GM23338 (cell line): ENCODE results near the gene CD226. TPM values are rescaled to one million over a fixed set of nuclear protein-coding genes. Genes with fewer than 3 reads are reported as not detected.

Experiments
- ATAC-seq: fragments of 200-7000 bp; cut with Tn5 transposase; 3 replicates; pipeline ENCODE4 v1.9.1; 2020
- DNase-seq: peaks from one replicate; pipeline ENCODE4 v3.0.0-alpha.2; 2015; ENCODE audit warnings: low spot score
- H2AFZ ChIP-seq: fragments of 200-600 bp; sonication (generic); 2 replicates; pipeline ENCODE4 v1.8.0; 2016; ENCODE audit warnings: antibody characterized with exemption, mild to moderate bottlenecking, moderate library complexity
- H3F3A ChIP-seq: fragments of 200-600 bp; sonication (generic); replicated peaks from 2 replicates; pipeline ENCODE4 v1.8.0; 2017; ENCODE audit warnings: antibody characterized with exemption, mixed run types, low read depth
- H3K27ac ChIP-seq: fragments of 200-600 bp; sonication (generic); 2 replicates; pipeline ENCODE4 v1.6.1; 2016; ENCODE audit warnings: low read depth
- H3K27me3 ChIP-seq: fragments of 200-600 bp; sonication (generic); 2 replicates; pipeline ENCODE4 v1.8.0; 2016; ENCODE audit warnings: mild to moderate bottlenecking, mixed run types, moderate library complexity; ENCODE audit not compliant: insufficient read depth
- H3K36me3 ChIP-seq: fragments of 200-600 bp; sonication (generic); 2 replicates; pipeline ENCODE4 v1.8.0; 2016; ENCODE audit warnings: mild to moderate bottlenecking; ENCODE audit not compliant: insufficient read depth
- H3K4me1 ChIP-seq: fragments of 200-600 bp; sonication (generic); 2 replicates; pipeline ENCODE4 v1.8.0; 2016; ENCODE audit warnings: mild to moderate bottlenecking, moderate library complexity; ENCODE audit not compliant: insufficient read depth
- H3K4me2 ChIP-seq: fragments of 200-600 bp; sonication (generic); 2 replicates; pipeline ENCODE4 v1.7.1; 2017; ENCODE audit warnings: mixed run types
- H3K4me3 ChIP-seq: fragments of 200-600 bp; sonication (generic); 2 replicates; pipeline ENCODE4 v1.6.1; 2016; ENCODE audit warnings: mixed run types
- H3K79me2 ChIP-seq: fragments of 200-600 bp; sonication (generic); replicated peaks from 2 replicates; pipeline ENCODE4 v1.8.0; 2017; ENCODE audit warnings: mild to moderate bottlenecking; ENCODE audit not compliant: insufficient read depth
- H3K9me2 ChIP-seq: fragments of 200-600 bp; sonication (generic); 2 replicates; pipeline ENCODE4 v1.8.0; 2017; ENCODE audit not compliant: insufficient read depth
- H4K20me1 ChIP-seq: fragments of 200-600 bp; sonication (generic); replicated peaks from 2 replicates; pipeline ENCODE4 v1.8.0; 2017; ENCODE audit warnings: mild to moderate bottlenecking; ENCODE audit not compliant: insufficient read depth
- H3K27ac Mint-ChIP-seq: 2 replicates; pipeline ENCODE4 v1.8.0; 2020; ENCODE audit warnings: inconsistent platforms, mild to moderate bottlenecking, moderate library complexity, mixed read lengths
- H3K27me3 Mint-ChIP-seq: 3 replicates; pipeline ENCODE4 v1.8.0; 2022; ENCODE audit warnings: low read depth, mild to moderate bottlenecking, moderate library complexity, mixed read lengths, inconsistent platforms; ENCODE audit not compliant: insufficient read depth, poor library complexity
- H3K36me3 Mint-ChIP-seq: 3 replicates; pipeline ENCODE4 v1.8.0; 2021; ENCODE audit warnings: low read depth, mild to moderate bottlenecking, inconsistent platforms, moderate library complexity, mixed read lengths
- H3K4me1 Mint-ChIP-seq: 3 replicates; pipeline ENCODE4 v1.8.0; 2020; ENCODE audit warnings: mild to moderate bottlenecking, inconsistent platforms, mixed read lengths
- H3K4me3 Mint-ChIP-seq: 3 replicates; pipeline ENCODE4 v1.8.0; 2021; ENCODE audit warnings: moderate library complexity, mild to moderate bottlenecking, inconsistent platforms, mixed read lengths
- H3K9me3 Mint-ChIP-seq: 3 replicates; pipeline ENCODE4 v1.8.0; 2020; ENCODE audit warnings: moderate library complexity, mild to moderate bottlenecking, inconsistent platforms, mixed read lengths
- EZH2 ChIP-seq: fragments of 200-600 bp; sonication (generic); IDR thresholded peaks from one replicate; pipeline ENCODE4 v1.8.0; 2017; ENCODE audit warnings: antibody characterized with exemption, mild to moderate bottlenecking, low read depth; ENCODE audit not compliant: unreplicated experiment
- EZH2phosphoT487 ChIP-seq: fragments of 200-600 bp; sonication (generic); IDR thresholded peaks from one replicate; pipeline ENCODE4 v1.8.1; 2018; ENCODE audit warnings: antibody characterized with exemption; ENCODE audit not compliant: unreplicated experiment
- JUNB ChIP-seq: IDR thresholded peaks from one replicate; pipeline ENCODE4 v1.6.1; 2016; ENCODE audit warnings: antibody characterized with exemption; ENCODE audit not compliant: unreplicated experiment
- POLR2AphosphoS5 ChIP-seq: IDR thresholded peaks from 2 replicates; pipeline ENCODE4 v1.6.1; 2016; ENCODE audit warnings: antibody characterized with exemption, low read depth
- STAT1 ChIP-seq: IDR thresholded peaks from one replicate; pipeline ENCODE4 v1.6.1; 2016; ENCODE audit warnings: antibody characterized with exemption; ENCODE audit not compliant: unreplicated experiment
- polyA plus RNA-seq: library from polyadenylated mRNA; unstranded; fragments of >200 nt; fragmentation: Nextera tagmentation; extraction: Ambion mirVana; gene quantifications from 2 replicates; pipeline ENCODE4 v1.2.1, GENCODE V29; 2016
- total RNA-seq: library from RNA; depleted of rRNA; stranded (reverse); fragments of >200 nt; shearing (Covaris generic); gene quantifications from 2 replicates; pipeline ENCODE4 v1.2.3, GENCODE V29; 2014
- TF ChIP-seq, protein P1 (sequence below): IDR thresholded peaks from one replicate; pipeline ENCODE4 v1.6.1; 2018; ENCODE audit warnings: antibody characterized with exemption; ENCODE audit not compliant: unreplicated experiment
- TF ChIP-seq, protein P2 (sequence below): fragments of 250-450 bp; sonication (Bioruptor Pico); IDR thresholded peaks from 2 replicates; pipeline ENCODE4 v1.5.0; 2020; ENCODE audit warnings: mild to moderate bottlenecking, moderate library complexity

Gene CD226
- total and polyA plus RNA-seq, 2 experiments from 2014 or later, result not detected

DNA sequence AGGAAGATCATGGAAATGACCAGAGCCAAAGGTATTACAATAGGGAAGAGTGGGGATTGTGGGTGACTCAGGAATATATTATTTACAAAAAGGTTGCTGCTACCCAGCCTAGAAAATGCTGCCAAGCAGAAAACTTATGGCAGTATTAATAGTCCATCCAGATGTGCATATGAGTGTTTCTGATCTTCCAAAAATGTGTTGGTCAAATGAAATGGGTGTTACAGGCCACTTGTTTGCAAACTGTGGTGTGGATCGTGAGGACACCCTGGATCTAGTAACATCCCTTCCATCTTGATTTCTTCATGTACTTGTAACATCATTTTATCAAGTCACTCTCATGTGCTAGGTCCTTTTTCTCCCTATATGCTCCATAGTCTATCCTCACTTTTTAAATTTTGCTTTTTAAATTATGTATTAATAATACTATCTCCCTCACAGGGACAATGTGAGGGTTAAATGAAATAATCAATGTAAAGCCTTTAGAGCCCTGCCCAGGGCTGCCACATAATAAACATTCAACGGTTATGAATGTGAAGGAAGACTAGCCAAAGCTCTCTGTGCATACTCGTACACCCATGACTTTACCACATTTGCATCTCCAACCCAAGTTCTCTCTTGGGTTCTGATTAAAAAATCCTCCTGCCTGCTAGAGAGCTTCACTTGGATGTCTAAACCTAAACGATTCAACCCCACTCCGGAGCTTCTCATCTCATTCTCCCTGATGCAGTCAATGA, 18.5 kb downstream of the CD226 start:
- no peak for TF ChIP-seq EZH2phosphoT487
- TF ChIP-seq, protein P1, sequence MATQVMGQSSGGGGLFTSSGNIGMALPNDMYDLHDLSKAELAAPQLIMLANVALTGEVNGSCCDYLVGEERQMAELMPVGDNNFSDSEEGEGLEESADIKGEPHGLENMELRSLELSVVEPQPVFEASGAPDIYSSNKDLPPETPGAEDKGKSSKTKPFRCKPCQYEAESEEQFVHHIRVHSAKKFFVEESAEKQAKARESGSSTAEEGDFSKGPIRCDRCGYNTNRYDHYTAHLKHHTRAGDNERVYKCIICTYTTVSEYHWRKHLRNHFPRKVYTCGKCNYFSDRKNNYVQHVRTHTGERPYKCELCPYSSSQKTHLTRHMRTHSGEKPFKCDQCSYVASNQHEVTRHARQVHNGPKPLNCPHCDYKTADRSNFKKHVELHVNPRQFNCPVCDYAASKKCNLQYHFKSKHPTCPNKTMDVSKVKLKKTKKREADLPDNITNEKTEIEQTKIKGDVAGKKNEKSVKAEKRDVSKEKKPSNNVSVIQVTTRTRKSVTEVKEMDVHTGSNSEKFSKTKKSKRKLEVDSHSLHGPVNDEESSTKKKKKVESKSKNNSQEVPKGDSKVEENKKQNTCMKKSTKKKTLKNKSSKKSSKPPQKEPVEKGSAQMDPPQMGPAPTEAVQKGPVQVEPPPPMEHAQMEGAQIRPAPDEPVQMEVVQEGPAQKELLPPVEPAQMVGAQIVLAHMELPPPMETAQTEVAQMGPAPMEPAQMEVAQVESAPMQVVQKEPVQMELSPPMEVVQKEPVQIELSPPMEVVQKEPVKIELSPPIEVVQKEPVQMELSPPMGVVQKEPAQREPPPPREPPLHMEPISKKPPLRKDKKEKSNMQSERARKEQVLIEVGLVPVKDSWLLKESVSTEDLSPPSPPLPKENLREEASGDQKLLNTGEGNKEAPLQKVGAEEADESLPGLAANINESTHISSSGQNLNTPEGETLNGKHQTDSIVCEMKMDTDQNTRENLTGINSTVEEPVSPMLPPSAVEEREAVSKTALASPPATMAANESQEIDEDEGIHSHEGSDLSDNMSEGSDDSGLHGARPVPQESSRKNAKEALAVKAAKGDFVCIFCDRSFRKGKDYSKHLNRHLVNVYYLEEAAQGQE, result no peak
- no peak for TF ChIP-seq STAT1
- no peak for TF ChIP-seq JUNB
- TF ChIP-seq POLR2AphosphoS5, result no peak

DNA sequence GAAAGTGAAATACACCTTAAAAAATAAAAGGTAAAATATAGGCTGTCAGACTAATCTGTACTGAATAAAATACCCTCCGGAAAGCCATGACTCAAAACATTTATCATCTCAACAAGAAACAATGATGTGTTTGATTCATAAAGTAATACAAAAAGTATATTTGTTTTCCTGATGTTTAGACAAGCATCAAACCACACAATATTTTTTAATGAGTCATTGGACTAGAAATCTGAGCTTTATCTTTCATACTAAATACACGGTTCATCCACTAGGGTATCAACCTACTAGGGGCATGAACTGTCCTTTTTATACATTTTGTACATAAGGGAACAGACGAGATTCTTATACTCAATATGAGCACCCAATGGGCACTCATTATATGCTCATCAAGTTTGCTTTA, 31.3 kb downstream of the CD226 start:
- H3K36me3 ChIP-seq, result no peaks in the 10 kb centered on the region
- ATAC-seq, result no peak
- TF ChIP-seq EZH2phosphoT487 (no peak), EZH2 (no peak), STAT1 (no peak)
- TF ChIP-seq, protein P2, sequence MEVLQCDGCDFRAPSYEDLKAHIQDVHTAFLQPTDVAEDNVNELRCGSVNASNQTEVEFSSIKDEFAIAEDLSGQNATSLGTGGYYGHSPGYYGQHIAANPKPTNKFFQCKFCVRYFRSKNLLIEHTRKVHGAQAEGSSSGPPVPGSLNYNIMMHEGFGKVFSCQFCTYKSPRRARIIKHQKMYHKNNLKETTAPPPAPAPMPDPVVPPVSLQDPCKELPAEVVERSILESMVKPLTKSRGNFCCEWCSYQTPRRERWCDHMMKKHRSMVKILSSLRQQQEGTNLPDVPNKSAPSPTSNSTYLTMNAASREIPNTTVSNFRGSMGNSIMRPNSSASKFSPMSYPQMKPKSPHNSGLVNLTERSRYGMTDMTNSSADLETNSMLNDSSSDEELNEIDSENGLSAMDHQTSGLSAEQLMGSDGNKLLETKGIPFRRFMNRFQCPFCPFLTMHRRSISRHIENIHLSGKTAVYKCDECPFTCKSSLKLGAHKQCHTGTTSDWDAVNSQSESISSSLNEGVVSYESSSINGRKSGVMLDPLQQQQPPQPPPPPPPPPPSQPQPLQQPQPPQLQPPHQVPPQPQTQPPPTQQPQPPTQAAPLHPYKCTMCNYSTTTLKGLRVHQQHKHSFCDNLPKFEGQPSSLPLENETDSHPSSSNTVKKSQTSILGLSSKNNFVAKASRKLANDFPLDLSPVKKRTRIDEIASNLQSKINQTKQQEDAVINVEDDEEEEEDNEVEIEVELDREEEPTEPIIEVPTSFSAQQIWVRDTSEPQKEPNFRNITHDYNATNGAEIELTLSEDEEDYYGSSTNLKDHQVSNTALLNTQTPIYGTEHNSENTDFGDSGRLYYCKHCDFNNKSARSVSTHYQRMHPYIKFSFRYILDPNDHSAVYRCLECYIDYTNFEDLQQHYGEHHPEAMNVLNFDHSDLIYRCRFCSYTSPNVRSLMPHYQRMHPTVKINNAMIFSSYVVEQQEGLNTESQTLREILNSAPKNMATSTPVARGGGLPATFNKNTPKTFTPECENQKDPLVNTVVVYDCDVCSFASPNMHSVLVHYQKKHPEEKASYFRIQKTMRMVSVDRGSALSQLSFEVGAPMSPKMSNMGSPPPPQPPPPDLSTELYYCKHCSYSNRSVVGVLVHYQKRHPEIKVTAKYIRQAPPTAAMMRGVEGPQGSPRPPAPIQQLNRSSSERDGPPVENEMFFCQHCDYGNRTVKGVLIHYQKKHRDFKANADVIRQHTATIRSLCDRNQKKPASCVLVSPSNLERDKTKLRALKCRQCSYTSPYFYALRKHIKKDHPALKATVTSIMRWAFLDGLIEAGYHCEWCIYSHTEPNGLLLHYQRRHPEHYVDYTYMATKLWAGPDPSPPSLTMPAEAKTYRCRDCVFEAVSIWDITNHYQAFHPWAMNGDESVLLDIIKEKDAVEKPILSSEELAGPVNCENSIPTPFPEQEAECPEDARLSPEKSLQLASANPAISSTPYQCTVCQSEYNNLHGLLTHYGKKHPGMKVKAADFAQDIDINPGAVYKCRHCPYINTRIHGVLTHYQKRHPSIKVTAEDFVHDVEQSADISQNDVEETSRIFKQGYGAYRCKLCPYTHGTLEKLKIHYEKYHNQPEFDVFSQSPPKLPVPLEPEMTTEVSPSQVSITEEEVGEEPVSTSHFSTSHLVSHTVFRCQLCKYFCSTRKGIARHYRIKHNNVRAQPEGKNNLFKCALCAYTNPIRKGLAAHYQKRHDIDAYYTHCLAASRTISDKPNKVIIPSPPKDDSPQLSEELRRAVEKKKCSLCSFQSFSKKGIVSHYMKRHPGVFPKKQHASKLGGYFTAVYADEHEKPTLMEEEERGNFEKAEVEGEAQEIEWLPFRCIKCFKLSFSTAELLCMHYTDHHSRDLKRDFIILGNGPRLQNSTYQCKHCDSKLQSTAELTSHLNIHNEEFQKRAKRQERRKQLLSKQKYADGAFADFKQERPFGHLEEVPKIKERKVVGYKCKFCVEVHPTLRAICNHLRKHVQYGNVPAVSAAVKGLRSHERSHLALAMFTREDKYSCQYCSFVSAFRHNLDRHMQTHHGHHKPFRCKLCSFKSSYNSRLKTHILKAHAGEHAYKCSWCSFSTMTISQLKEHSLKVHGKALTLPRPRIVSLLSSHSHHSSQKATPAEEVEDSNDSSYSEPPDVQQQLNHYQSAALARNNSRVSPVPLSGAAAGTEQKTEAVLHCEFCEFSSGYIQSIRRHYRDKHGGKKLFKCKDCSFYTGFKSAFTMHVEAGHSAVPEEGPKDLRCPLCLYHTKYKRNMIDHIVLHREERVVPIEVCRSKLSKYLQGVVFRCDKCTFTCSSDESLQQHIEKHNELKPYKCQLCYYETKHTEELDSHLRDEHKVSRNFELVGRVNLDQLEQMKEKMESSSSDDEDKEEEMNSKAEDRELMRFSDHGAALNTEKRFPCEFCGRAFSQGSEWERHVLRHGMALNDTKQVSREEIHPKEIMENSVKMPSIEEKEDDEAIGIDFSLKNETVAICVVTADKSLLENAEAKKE, result no peak
- TF ChIP-seq, protein P1, result no peak

More for the DNA sequence above, 18.5 kb downstream of the CD226 start:
- no peaks in the 10 kb centered on the region for H3K79me2 ChIP-seq
- H3K27me3 ChIP-seq, result no peaks in the 10 kb centered on the region
- Mint-ChIP-seq H3K36me3 (no peaks in the 10 kb centered on the region), H3K4me1 (peaks cover 11% of the 10 kb centered on the region), H3K27ac (no peak overlapping the region), H3K27me3 (no peaks in the 10 kb centered on the region), H3K4me3 (no peak overlapping the region), H3K9me3 (no peaks in the 10 kb centered on the region; the same call in 2 of the 3 replicates)
- H3K36me3 ChIP-seq, result no peaks in the 10 kb centered on the region; the same call in 1 of the 2 replicates
- peaks cover 9% of the 10 kb centered on the region for H3K4me1 ChIP-seq
- no peak for ATAC-seq
- H2AFZ ChIP-seq, result no peak overlapping the region
- H3K27ac ChIP-seq, result no peak overlapping the region
- H3K9me2 ChIP-seq, result peaks cover 4% of the 10 kb centered on the region; the same call in 1 of the 2 replicates
- H3K4me2 ChIP-seq, result no peak overlapping the region
- DNase-seq, result no peak
- H4K20me1 ChIP-seq, result no peaks in the 10 kb centered on the region
- H3K4me3 ChIP-seq, result no peak overlapping the region
- no peaks in the 10 kb centered on the region for H3F3A ChIP-seq

More for the DNA sequence above, 31.3 kb downstream of the CD226 start:
- Histone ChIP-seq H4K20me1 (no peaks in the 10 kb centered on the region), H3K79me2 (no peaks in the 10 kb centered on the region), H3K9me2 (no peaks in the 10 kb centered on the region), H3K27ac (no peak overlapping the region), H3K4me1 (no peaks in the 10 kb centered on the region), H3K4me3 (no peak overlapping the region), H3F3A (no peaks in the 10 kb centered on the region), H2AFZ (no peak overlapping the region), H3K4me2 (no peak overlapping the region), H3K27me3 (no peaks in the 10 kb centered on the region)
- H3K9me3 Mint-ChIP-seq, result no peaks in the 10 kb centered on the region
- no peak overlapping the region for H3K4me3 Mint-ChIP-seq
- no peak overlapping the region for H3K27ac Mint-ChIP-seq
- H3K36me3 Mint-ChIP-seq, result no peaks in the 10 kb centered on the region
- H3K27me3 Mint-ChIP-seq, result peaks cover 2% of the 10 kb centered on the region
- DNase-seq, result no peak
- no peaks in the 10 kb centered on the region for H3K4me1 Mint-ChIP-seq
